AG04450 (cell line): Measurements from ENCODE around the gene COL2A1. TPM values are rescaled to one million over a fixed set of nuclear protein-coding genes. Genes with fewer than 3 reads are reported as not detected.

Experiments
- CTCF ChIA-PET: fragments of 300-600, 350-600 bp; formaldehyde crosslinking; extraction: SDS; loops from one replicate; lab custom pipeline; 2022; ENCODE audit warnings: antibody characterized with exemption, inconsistent platforms; lab: Charles Lee
- POLR2A ChIA-PET: fragments of 350-600 bp; formaldehyde crosslinking; extraction: SDS; loops from one replicate; lab custom pipeline; 2021; ENCODE audit warnings: antibody characterized with exemption, inconsistent platforms; lab: Yijun Ruan, JAX
- DNase-seq: peaks from one replicate; pipeline ENCODE4 v3.0.0-alpha.2; 2011; ENCODE audit warnings: low read depth, low spot score
- H3K27ac ChIP-seq: one replicate; pipeline ENCODE4 v1.5.1; 2012; ENCODE audit warnings: low read depth, low read length, control low read depth
- H3K27me3 ChIP-seq: one replicate; pipeline ENCODE4 v1.6.0; 2012; ENCODE audit warnings: low read length; ENCODE audit not compliant: control insufficient read depth, insufficient read depth
- H3K4me3 ChIP-seq: 2 replicates; pipeline ENCODE4 v1.5.1; 2011; ENCODE audit warnings: mild to moderate bottlenecking, low read depth, low read length, control low read depth
- H3K9me3 ChIP-seq: 2 replicates; pipeline ENCODE4 v1.5.1; 2012; ENCODE audit warnings: low read length; ENCODE audit not compliant: control insufficient read depth, insufficient read depth
- CTCF ChIP-seq: IDR thresholded peaks from 2 replicates; pipeline ENCODE4 v1.5.1; 2011; ENCODE audit warnings: low read depth, low read length, control low read depth, inconsistent platforms
- polyA plus RNA-seq: library from polyadenylated mRNA; depleted of rRNA; stranded (reverse); fragments of >200 nt; gene quantifications from 2 replicates; pipeline ENCODE4 v1.2.3, GENCODE V29; 2011

The COL2A1 gene
- polyA plus RNA-seq, 1 experiment: not detected

- ChIA-PET POLR2A (no interaction called here), CTCF (no interaction called here)
- Histone ChIP-seq H3K27me3 (peaks cover 68% of the 10 kb centered on the region), H3K9me3 (no peaks in the 10 kb centered on the region; the same call in 1 of the 2 replicates), H3K4me3 (no peak overlapping the region), H3K27ac (no peak overlapping the region)
- no peak for TF ChIP-seq CTCF
- DNase-seq: no peak
Observed at GRCh38 chr12:48008950-48009349, 4.7 kb upstream of the COL2A1 start.

GRCh38 chr12:48008349-48008748 lies 4.1 kb upstream of the COL2A1 start:
- no peak for TF ChIP-seq CTCF
- CTCF ChIA-PET: interaction anchor here (0.6 kb wide), 1 partner anchor 18 kb away, joined by 3 read pairs; no protein-coding TSS in a partner anchor

GRCh38 chr12:48007206-48007605 lies 2.9 kb upstream of the COL2A1 start:
- Histone ChIP-seq H3K27ac (no peak overlapping the region), H3K9me3 (no peaks in the 10 kb centered on the region; the same call in 1 of the 2 replicates), H3K27me3 (peaks cover 86% of the 10 kb centered on the region), H3K4me3 (no peak overlapping the region)
- ChIA-PET CTCF (interaction anchor here (1.8 kb wide), 1 partner anchor 44 kb away, joined by 4 read pairs; the partner anchor contains the start of gene TMEM106C), POLR2A (no interaction called here)
- DNase-seq: no peak
- TF ChIP-seq CTCF: no peak

More at GRCh38 chr12:48008349-48008748, 4.1 kb upstream of the COL2A1 start:
- no peaks in the 10 kb centered on the region; the same call in 1 of the 2 replicates for H3K9me3 ChIP-seq
- H3K27ac ChIP-seq: no peak overlapping the region
- H3K27me3 ChIP-seq: peaks cover 74% of the 10 kb centered on the region
- DNase-seq: no peak
- H3K4me3 ChIP-seq: no peak overlapping the region
- POLR2A ChIA-PET: interaction anchor here (0.5 kb wide), 1 partner anchor 318 kb away, joined by 3 read pairs; no protein-coding TSS in a partner anchor

GRCh38 chr12:48005750-48006021 lies 1.4 kb upstream of the COL2A1 start:
- Histone ChIP-seq H3K27me3 (peaks cover 91% of the 10 kb centered on the region), H3K27ac (no peak overlapping the region), H3K9me3 (no peaks in the 10 kb centered on the region; the same call in 1 of the 2 replicates), H3K4me3 (no peak overlapping the region)
- POLR2A ChIA-PET: no interaction called here
- CTCF ChIA-PET: no interaction called here
- TF ChIP-seq CTCF: no peak
- no peak for DNase-seq

GRCh38 chr12:48005001-48005749 lies 899 bp upstream of the COL2A1 start:
- POLR2A ChIA-PET: interaction anchor here (0.6 kb wide), 1 partner anchor 216 kb away, joined by 3 read pairs; no protein-coding TSS in a partner anchor
- H3K27me3 ChIP-seq: peaks cover 91% of the 10 kb centered on the region

More at GRCh38 chr12:48005001-48005749, 899 bp upstream of the COL2A1 start:
- no peak for TF ChIP-seq CTCF
- CTCF ChIA-PET: no interaction called here
- no peaks in the 10 kb centered on the region; the same call in 1 of the 2 replicates for H3K9me3 ChIP-seq
- H3K27ac ChIP-seq: no peak overlapping the region
- no peak for DNase-seq
- no peak overlapping the region for H3K4me3 ChIP-seq
